Measurements from ENCODE around the gene TTLL5.
A peak's percentile ranks its signal among the peaks of the same experiment; 100 is the strongest.

Gene TTLL5

GRCh38 chr14:75879031-75879430 is 218.0 kb downstream of the TTLL5 start:
- Histone ChIP-seq H3K4me2 (ENCODE audit: low read length) (no peak overlapping the region), H4K20me1 (ENCODE audit: control insufficient read depth, insufficient read depth, low read depth, low read length) (no peaks in the 10 kb centered on the region), H3K4me1 (ENCODE audit: control insufficient read depth, low read length) (no peaks in the 10 kb centered on the region), H3K79me2 (ENCODE audit: control insufficient read depth, low read length) (no peaks in the 10 kb centered on the region), H3K27ac (ENCODE audit: low read depth, low read length) (no peak overlapping the region), H3K27me3 (ENCODE audit: control insufficient read depth, low read length) (no peaks in the 10 kb centered on the region), H3K36me3 (ENCODE audit: control insufficient read depth, low read length) (no peaks in the 10 kb centered on the region), H3K9me3 (ENCODE audit: control insufficient read depth, insufficient read depth, low read length) (no peaks in the 10 kb centered on the region), H3K4me3 (ENCODE audit: low read length) (no peak overlapping the region), H3K9me2 (replicated peaks; ENCODE audit: control insufficient read depth, low read length) (no peaks in the 10 kb centered on the region), H3F3A (ENCODE audit: control insufficient read depth, insufficient read depth) (no peaks in the 10 kb centered on the region)
- TF ChIP-seq EZH2phosphoT487 (IDR thresholded peaks at IDR 0.05; ENCODE audit: borderline replicate concordance, low read length) = no peak
- no peak for TF ChIP-seq CTCF (IDR thresholded peaks at IDR 0.05; ENCODE audit: low read depth, low read length, poor library complexity, severe bottlenecking)

- no peak overlapping the region for H3K4me2 ChIP-seq (ENCODE audit: low read length)
- no peaks in the 10 kb centered on the region for H4K20me1 ChIP-seq (ENCODE audit: control insufficient read depth, insufficient read depth, low read depth, low read length)
- no peak overlapping the region for H3K4me3 ChIP-seq (ENCODE audit: low read length)
- H3K36me3 ChIP-seq (ENCODE audit: control insufficient read depth, low read length) = no peaks in the 10 kb centered on the region
- no peaks in the 10 kb centered on the region for H3K9me2 ChIP-seq (replicated peaks; ENCODE audit: control insufficient read depth, low read length)
- H3F3A ChIP-seq (ENCODE audit: control insufficient read depth, insufficient read depth) = no peaks in the 10 kb centered on the region
- no peak overlapping the region for H3K27ac ChIP-seq (ENCODE audit: low read depth, low read length)
- TF ChIP-seq EZH2phosphoT487 (IDR thresholded peaks at IDR 0.05; ENCODE audit: borderline replicate concordance, low read length) (no peak), CTCF (IDR thresholded peaks at IDR 0.05; ENCODE audit: low read depth, low read length, poor library complexity, severe bottlenecking) (peak; percentile 22)
- no peaks in the 10 kb centered on the region for H3K4me1 ChIP-seq (ENCODE audit: control insufficient read depth, low read length)
- no peaks in the 10 kb centered on the region for H3K27me3 ChIP-seq (ENCODE audit: control insufficient read depth, low read length)
- H3K9me3 ChIP-seq (ENCODE audit: control insufficient read depth, insufficient read depth, low read length) = no peaks in the 10 kb centered on the region
- no peaks in the 10 kb centered on the region for H3K79me2 ChIP-seq (ENCODE audit: control insufficient read depth, low read length)
These were observed 219.5 kb downstream of the TTLL5 start for GRCh38 chr14:75880512-75880911.

GRCh38 chr14:75881994-75882393 is 220.9 kb downstream of the TTLL5 start:
- Histone ChIP-seq H3K9me3 (ENCODE audit: control insufficient read depth, insufficient read depth, low read length) (no peaks in the 10 kb centered on the region), H3F3A (ENCODE audit: control insufficient read depth, insufficient read depth) (no peaks in the 10 kb centered on the region), H3K4me3 (ENCODE audit: low read length) (no peak overlapping the region), H3K4me1 (ENCODE audit: control insufficient read depth, low read length) (no peaks in the 10 kb centered on the region), H3K79me2 (ENCODE audit: control insufficient read depth, low read length) (no peaks in the 10 kb centered on the region), H3K27ac (ENCODE audit: low read depth, low read length) (no peak overlapping the region), H3K36me3 (ENCODE audit: control insufficient read depth, low read length) (no peaks in the 10 kb centered on the region), H4K20me1 (ENCODE audit: control insufficient read depth, insufficient read depth, low read depth, low read length) (no peaks in the 10 kb centered on the region), H3K4me2 (ENCODE audit: low read length) (no peak overlapping the region), H3K9me2 (replicated peaks; ENCODE audit: control insufficient read depth, low read length) (no peaks in the 10 kb centered on the region), H3K27me3 (ENCODE audit: control insufficient read depth, low read length) (no peaks in the 10 kb centered on the region)
- no peak for TF ChIP-seq CTCF (IDR thresholded peaks at IDR 0.05; ENCODE audit: low read depth, low read length, poor library complexity, severe bottlenecking)
- no peak for TF ChIP-seq EZH2phosphoT487 (IDR thresholded peaks at IDR 0.05; ENCODE audit: borderline replicate concordance, low read length)

GRCh38 chr14:75884198-75884611 is 223.2 kb downstream of the TTLL5 start:
- TF ChIP-seq EZH2phosphoT487 (IDR thresholded peaks at IDR 0.05; ENCODE audit: borderline replicate concordance, low read length) = no peak
- TF ChIP-seq CTCF (IDR thresholded peaks at IDR 0.05; ENCODE audit: low read depth, low read length, poor library complexity, severe bottlenecking) = peak; percentile 50
- no peaks in the 10 kb centered on the region for H4K20me1 ChIP-seq (ENCODE audit: control insufficient read depth, insufficient read depth, low read depth, low read length)
- no peaks in the 10 kb centered on the region for H3K79me2 ChIP-seq (ENCODE audit: control insufficient read depth, low read length)
- no peaks in the 10 kb centered on the region for H3K27me3 ChIP-seq (ENCODE audit: control insufficient read depth, low read length)
- no peak overlapping the region for H3K4me3 ChIP-seq (ENCODE audit: low read length)
- H3K9me2 ChIP-seq (replicated peaks; ENCODE audit: control insufficient read depth, low read length) = no peaks in the 10 kb centered on the region
- H3K27ac ChIP-seq (ENCODE audit: low read depth, low read length) = no peak overlapping the region
- no peaks in the 10 kb centered on the region for H3K4me1 ChIP-seq (ENCODE audit: control insufficient read depth, low read length)
- H3K36me3 ChIP-seq (ENCODE audit: control insufficient read depth, low read length) = no peaks in the 10 kb centered on the region
- no peak overlapping the region for H3K4me2 ChIP-seq (ENCODE audit: low read length)
- H3K9me3 ChIP-seq (ENCODE audit: control insufficient read depth, insufficient read depth, low read length) = no peaks in the 10 kb centered on the region
- H3F3A ChIP-seq (ENCODE audit: control insufficient read depth, insufficient read depth) = no peaks in the 10 kb centered on the region

Data from DOHH2 (cell line).